PC-3 (cell line): ENCODE measurements around the gene BHLHA9.

Experiments used
- EZH2 ChIP-seq: fragments of 300-600 bp; sonication (generic); IDR thresholded peaks from one replicate; pipeline ENCODE4 v1.6.1; 2017; ENCODE audit warnings: antibody characterized with exemption, mild to moderate bottlenecking, low read length; ENCODE audit not compliant: unreplicated experiment
- EZH2phosphoT487 ChIP-seq: fragments of 300-600 bp; sonication (generic); IDR thresholded peaks from 2 replicates; pipeline ENCODE4 v1.6.1; 2018; ENCODE audit warnings: mild to moderate bottlenecking, antibody characterized with exemption, low read length, borderline replicate concordance
- TF ChIP-seq, protein P1 (sequence below): fragments of 300-600 bp; sonication (generic); conservative IDR thresholded peaks from 2 replicates; pipeline ENCODE4 v1.5.1; 2017; ENCODE audit warnings: antibody characterized with exemption, low read depth, mild to moderate bottlenecking, low read length

DNA sequence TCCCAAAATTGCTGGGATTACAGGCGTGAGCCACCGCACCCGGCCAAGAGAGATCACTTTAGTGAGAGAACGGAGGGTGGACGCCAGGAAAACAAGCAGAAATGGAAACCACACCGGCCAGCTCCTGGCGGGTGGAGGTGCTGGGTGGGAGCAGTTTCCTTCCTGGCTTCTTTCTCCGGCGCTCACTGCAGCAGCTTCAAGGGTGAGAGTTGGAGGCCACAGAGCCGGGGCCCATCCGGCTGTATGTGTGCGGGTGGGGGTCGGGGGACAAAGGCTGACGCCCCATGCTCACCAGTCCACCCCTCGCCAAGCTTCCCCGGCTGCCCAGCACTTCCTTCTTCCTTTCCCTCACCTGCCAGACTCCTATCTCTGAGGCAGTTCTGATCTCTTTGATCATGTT is 13.5 kb upstream of the BHLHA9 start:
- TF ChIP-seq, protein P1, sequence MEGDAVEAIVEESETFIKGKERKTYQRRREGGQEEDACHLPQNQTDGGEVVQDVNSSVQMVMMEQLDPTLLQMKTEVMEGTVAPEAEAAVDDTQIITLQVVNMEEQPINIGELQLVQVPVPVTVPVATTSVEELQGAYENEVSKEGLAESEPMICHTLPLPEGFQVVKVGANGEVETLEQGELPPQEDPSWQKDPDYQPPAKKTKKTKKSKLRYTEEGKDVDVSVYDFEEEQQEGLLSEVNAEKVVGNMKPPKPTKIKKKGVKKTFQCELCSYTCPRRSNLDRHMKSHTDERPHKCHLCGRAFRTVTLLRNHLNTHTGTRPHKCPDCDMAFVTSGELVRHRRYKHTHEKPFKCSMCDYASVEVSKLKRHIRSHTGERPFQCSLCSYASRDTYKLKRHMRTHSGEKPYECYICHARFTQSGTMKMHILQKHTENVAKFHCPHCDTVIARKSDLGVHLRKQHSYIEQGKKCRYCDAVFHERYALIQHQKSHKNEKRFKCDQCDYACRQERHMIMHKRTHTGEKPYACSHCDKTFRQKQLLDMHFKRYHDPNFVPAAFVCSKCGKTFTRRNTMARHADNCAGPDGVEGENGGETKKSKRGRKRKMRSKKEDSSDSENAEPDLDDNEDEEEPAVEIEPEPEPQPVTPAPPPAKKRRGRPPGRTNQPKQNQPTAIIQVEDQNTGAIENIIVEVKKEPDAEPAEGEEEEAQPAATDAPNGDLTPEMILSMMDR = no peak
- no peak for TF ChIP-seq EZH2
- no peak for TF ChIP-seq EZH2phosphoT487
